H1 (cell line): ENCODE results near the gene CDK5. TPM values are rescaled to one million over a fixed set of nuclear protein-coding genes. Genes with fewer than 3 reads are reported as not detected.

Experiments used
- CTCF ChIA-PET: fragments of 300-600 bp; sonication (Branson Sonifier 250); formaldehyde crosslinking; loops from one replicate; lab custom pipeline; 2021; ENCODE audit not compliant: partially characterized antibody; lab: Charles Lee
- POLR2A ChIA-PET: fragments of 300-600 bp; sonication (Branson Sonifier 250); formaldehyde crosslinking; loops from one replicate; lab custom pipeline; 2021; ENCODE audit warnings: inconsistent platforms; ENCODE audit not compliant: partially characterized antibody; lab: Charles Lee
- DNase-seq, 2 experiments: peaks; one replicate each; pipeline versions ENCODE4 v3.0.0 to v3.0.0-alpha.2; 2010 to 2022; ENCODE audit warnings: low spot score in 2 of 2, low read depth in 1 of 2, mixed read lengths in 1 of 2
- FAIRE-seq: peaks from 2 replicates; lab custom pipeline; 2011; peaks lifted over from hg19 to GRCh38; lab: Jason Lieb, UNC
- H2AFZ ChIP-seq: 2 replicates; pipeline ENCODE4 v1.8.1; 2012; ENCODE audit warnings: low read length, inconsistent platforms
- H2AK5ac ChIP-seq: 2 replicates; pipeline ENCODE4 v1.6.1; 2013; ENCODE audit warnings: low read depth, low read length
- H2BK120ac ChIP-seq: replicated peaks from 2 replicates; pipeline ENCODE3; 2013; ENCODE audit warnings: low read depth, low read length, inconsistent platforms
- H2BK12ac ChIP-seq: 2 replicates; pipeline ENCODE4 v1.6.1; 2013; ENCODE audit warnings: low read depth, low read length
- H2BK15ac ChIP-seq: 2 replicates; pipeline ENCODE4 v1.6.1; 2013; ENCODE audit warnings: low read length
- H2BK20ac ChIP-seq: 2 replicates; pipeline ENCODE4 v1.6.1; 2013; ENCODE audit warnings: low read length
- H2BK5ac ChIP-seq: 2 replicates; pipeline ENCODE4 v1.6.1; 2013; ENCODE audit warnings: low read depth, low read length
- H3K14ac ChIP-seq: 2 replicates; pipeline ENCODE4 v1.6.1; 2013; ENCODE audit warnings: inconsistent platforms; ENCODE audit not compliant: insufficient read length
- H3K18ac ChIP-seq: 2 replicates; pipeline ENCODE4 v1.6.1; 2013; ENCODE audit warnings: low read length; ENCODE audit errors: extremely low read depth
- H3K23ac ChIP-seq: 2 replicates; pipeline ENCODE4 v1.6.1; 2013; ENCODE audit warnings: inconsistent platforms; ENCODE audit not compliant: insufficient read length
- H3K23me2 ChIP-seq: 2 replicates; pipeline ENCODE4 v1.6.1; 2013; ENCODE audit warnings: low read depth, low read length
- H3K27ac ChIP-seq: 2 replicates; pipeline ENCODE4 v1.6.1; 2011; ENCODE audit warnings: low read depth, low read length, inconsistent platforms
- H3K27me3 ChIP-seq, 4 experiments: replicated peaks in 1 of 4; 1 replicate in 1 of 4; 2 replicates in 3 of 4; pipeline versions ENCODE4 v1.6.1 to v1.8.1; 2011 to 2013; ENCODE audit warnings: low read length in 3 of 4, mild to moderate bottlenecking in 3 of 4, inconsistent platforms in 2 of 4, mixed read lengths in 2 of 4, moderate library complexity in 1 of 4; ENCODE audit not compliant: control insufficient read depth in 3 of 4, insufficient read depth in 3 of 4; ENCODE audit errors: extremely low read depth in 1 of 4
- H3K36me3 ChIP-seq, 4 experiments: 2 replicates each; pipeline versions ENCODE4 v1.6.1 to v1.8.1; 2011 to 2013; ENCODE audit warnings: mild to moderate bottlenecking in 4 of 4, low read length in 3 of 4, moderate library complexity in 2 of 4, control low read depth in 1 of 4, inconsistent platforms in 1 of 4; ENCODE audit not compliant: insufficient read depth in 4 of 4, control insufficient read depth in 2 of 4
- H3K4ac ChIP-seq: replicated peaks from 2 replicates; pipeline ENCODE3; 2013; ENCODE audit warnings: low read length, low read depth, mixed read lengths, inconsistent platforms; ENCODE audit not compliant: insufficient read length
- H3K4me1 ChIP-seq, 4 experiments: replicated peaks in 1 of 4; 1 replicate in 1 of 4; 2 replicates in 3 of 4; pipeline versions ENCODE4 v1.6.1 to v1.8.1; 2011 to 2013; ENCODE audit warnings: low read length in 3 of 4, inconsistent platforms in 2 of 4, mixed read lengths in 1 of 4; ENCODE audit not compliant: insufficient read depth in 4 of 4, control insufficient read depth in 3 of 4
- H3K4me2 ChIP-seq, 2 experiments: 2 replicates each; pipeline versions ENCODE4 v1.6.1 to v1.8.1; 2011 to 2013; ENCODE audit warnings: low read depth in 2 of 2, low read length in 2 of 2, control low read depth in 1 of 2, inconsistent platforms in 1 of 2, mild to moderate bottlenecking in 1 of 2; ENCODE audit not compliant: insufficient read depth in 1 of 2
- H3K4me3 ChIP-seq, 4 experiments: fragments of 200-600, 300-600 bp in 1 of 4; sonication (generic), shearing (Covaris generic), sonication (Bioruptor Twin) in 1 of 4; 2 replicates each; pipeline versions ENCODE4 v1.5.1 to v1.8.1; 2011 to 2016; ENCODE audit warnings: low read length in 4 of 4, low read depth in 3 of 4, control low read depth in 2 of 4, inconsistent platforms in 2 of 4, mild to moderate bottlenecking in 2 of 4, mixed read lengths in 1 of 4, moderate library complexity in 1 of 4; ENCODE audit not compliant: insufficient read depth in 2 of 4; ENCODE audit errors: extremely low read depth in 1 of 4
- H3K56ac ChIP-seq: replicated peaks from 2 replicates; pipeline ENCODE3; 2013; ENCODE audit warnings: low read depth, mild to moderate bottlenecking, mixed read lengths, low read length, inconsistent platforms; ENCODE audit not compliant: insufficient read length
- H3K79me1 ChIP-seq: 2 replicates; pipeline ENCODE4 v1.6.1; 2013; ENCODE audit warnings: low read depth, low read length, control low read depth
- H3K79me2 ChIP-seq, 2 experiments: 2 replicates each; pipeline versions ENCODE4 v1.6.1 to v1.8.1; 2012 to 2013; ENCODE audit warnings: low read length in 2 of 2, mild to moderate bottlenecking in 2 of 2, inconsistent platforms in 1 of 2; ENCODE audit not compliant: insufficient read depth in 2 of 2, control insufficient read depth in 1 of 2
- H3K9ac ChIP-seq, 4 experiments: replicated peaks in 1 of 4; 1 replicate in 1 of 4; 2 replicates in 3 of 4; pipeline versions ENCODE4 v1.6.1 to v1.8.1; 2011 to 2013; ENCODE audit warnings: low read depth in 3 of 4, low read length in 3 of 4, control low read depth in 2 of 4, mild to moderate bottlenecking in 2 of 4, moderate library complexity in 2 of 4, inconsistent platforms in 1 of 4; ENCODE audit errors: extremely low read depth in 1 of 4
- H3K9me3 ChIP-seq, 2 experiments: 2 replicates each; pipeline versions ENCODE4 v1.6.1 to v1.8.1; 2012 to 2013; ENCODE audit warnings: mild to moderate bottlenecking in 2 of 2, moderate library complexity in 2 of 2, control low read depth in 1 of 2, inconsistent platforms in 1 of 2, low read depth in 1 of 2, low read length in 1 of 2, mixed read lengths in 1 of 2; ENCODE audit not compliant: insufficient read depth in 2 of 2
- H4K20me1 ChIP-seq, 2 experiments: replicated peaks in 1 of 2; 2 replicates each; pipeline versions ENCODE3 to v1.8.1; 2011 to 2013; ENCODE audit warnings: inconsistent platforms in 2 of 2, low read length in 2 of 2, mild to moderate bottlenecking in 1 of 2; ENCODE audit not compliant: insufficient read depth in 2 of 2, control insufficient read depth in 1 of 2
- H4K5ac ChIP-seq: 2 replicates; pipeline ENCODE4 v1.6.1; 2013; ENCODE audit warnings: low read length, low read depth, mixed read lengths, inconsistent platforms; ENCODE audit not compliant: insufficient read length
- H4K8ac ChIP-seq: 2 replicates; pipeline ENCODE4 v1.8.0; 2013; ENCODE audit warnings: mild to moderate bottlenecking, moderate library complexity, low read length, inconsistent platforms; ENCODE audit not compliant: insufficient read depth; ENCODE audit errors: extremely low read depth
- H4K91ac ChIP-seq: replicated peaks from 2 replicates; pipeline ENCODE3; 2013; ENCODE audit warnings: low read length, mixed read lengths, inconsistent platforms; ENCODE audit not compliant: insufficient read length
- BACH1 ChIP-seq: IDR thresholded peaks from 2 replicates; pipeline ENCODE4 v1.6.1; 2012; ENCODE audit warnings: low read length, improper control_type of control experiment
- BCL11A ChIP-seq, 2 experiments: IDR thresholded peaks; one replicate each; pipeline ENCODE4 v1.6.1; 2011; ENCODE audit warnings: low read depth in 2 of 2, low read length in 2 of 2, mild to moderate bottlenecking in 2 of 2
- E2F6 ChIP-seq: IDR thresholded peaks from 2 replicates; pipeline ENCODE4 v1.6.1; 2012; ENCODE audit warnings: inconsistent platforms
- HDAC2 ChIP-seq, 2 experiments: fragments of 300-600 bp in 1 of 2; sonication (generic) in 1 of 2; IDR thresholded peaks; 2 replicates each; pipeline ENCODE4 v1.6.1; 2011 to 2012; ENCODE audit warnings: low read depth in 2 of 2, low read length in 2 of 2, mild to moderate bottlenecking in 2 of 2, moderate library complexity in 2 of 2, borderline replicate concordance in 1 of 2, inconsistent platforms in 1 of 2
- MAX ChIP-seq: IDR thresholded peaks from 2 replicates; pipeline ENCODE4 v1.6.1; 2012; ENCODE audit warnings: inconsistent platforms
- NRF1 ChIP-seq: IDR thresholded peaks from 2 replicates; pipeline ENCODE4 v1.6.1; 2011; ENCODE audit warnings: mild to moderate bottlenecking, low read depth, low read length, improper control_type of control experiment
- RBBP5 ChIP-seq: IDR thresholded peaks from 2 replicates; pipeline ENCODE4 v1.7.1; 2012; ENCODE audit warnings: low read depth, mild to moderate bottlenecking, inconsistent platforms, low read length, moderate library complexity, borderline replicate concordance
- RNF2 ChIP-seq: fragments of 200-900, 300-1000 bp; sonication (generic); IDR thresholded peaks from 2 replicates; pipeline ENCODE4 v1.7.1; 2016; ENCODE audit warnings: borderline replicate concordance, low read depth, mild to moderate bottlenecking, antibody characterized with exemption, low read length; ENCODE audit not compliant: poor library complexity, severe bottlenecking; ENCODE audit errors: missing control alignments
- SIN3A ChIP-seq, 2 experiments: IDR thresholded peaks in 1 of 2; conservative IDR thresholded peaks in 1 of 2; 2 replicates each; pipeline ENCODE4 v1.6.1; 2011 to 2012; ENCODE audit warnings: low read length in 2 of 2, improper control_type of control experiment in 1 of 2, low read depth in 1 of 2, mild to moderate bottlenecking in 1 of 2
- SIX5 ChIP-seq: IDR thresholded peaks from 2 replicates; pipeline ENCODE4 v1.6.1; 2011; ENCODE audit warnings: mild to moderate bottlenecking, low read depth, low read length
- SP4 ChIP-seq: IDR thresholded peaks from 2 replicates; pipeline ENCODE4 v1.6.1; 2012; ENCODE audit warnings: low read length, inconsistent platforms
- WGBS, 2 experiments: shearing (Covaris generic) in 1 of 2; methylation state at CpG; one replicate each; pipeline versions ENCODE4 v1.1.6 to v1.1.7; 2013 to 2015; ENCODE audit warnings: low lambda C conversion rate in 2 of 2, mixed read lengths in 2 of 2, inconsistent platforms in 1 of 2, low coverage in 1 of 2, missing lambda C conversion rate in 1 of 2; ENCODE audit not compliant: insufficient replicate concordance in 2 of 2, insufficient coverage in 1 of 2, insufficient read length in 1 of 2; ENCODE audit errors: extremely low coverage in 1 of 2, missing lambda C conversion rate in 1 of 2; 5-methylcytosine and 5-hydroxymethylcytosine counted together
- polyA plus RNA-seq, 7 experiments: library from polyadenylated mRNA; depleted of rRNA in 3 of 7; stranded (reverse) in 5 of 7; unstranded in 2 of 7; fragments of >200 nt in 5 of 7; fragments of 200-250 nt in 2 of 7; gene quantifications; 1 replicate in 5 of 7; 2 replicates in 1 of 7; 4 replicates in 1 of 7; pipeline versions ENCODE4 v1.2.1 to v1.2.3, GENCODE V29; 2011 to 2013; ENCODE audit warnings: missing spikeins in 2 of 7, mixed read lengths in 2 of 7
- total RNA-seq: library from RNA; stranded (reverse); fragmentation: NEBNext Ultra II Directional; extraction: Animal tissue kit (Norgen Biotek cat#: 25700); gene quantifications from 2 replicates; pipeline ENCODE4 v1.2.1, GENCODE V29; 2021

CDK5 gene
- total and polyA plus RNA-seq, 2 of the 8 experiments (the other 6 are each of a cell fraction or from before 2014, with no cell fraction given): 22.8 to 37.2 TPM

- Histone ChIP-seq H3K27me3 (peaks cover 0 to 28% (median 14%) of the 10 kb centered on the region in 4 experiments; a peak in 6 of 7 replicates), H3K79me2 (peaks cover 0 to 40% of the 10 kb centered on the region in 2 experiments; a peak in 2 of 4 replicates), H3K14ac (no peak overlapping the region), H2AFZ (no peak overlapping the region), H4K8ac (peak overlapping the region; percentile 47), H3K27ac (no peak overlapping the region), H3K9ac (peak overlapping the region; percentile 35 to 67 (median 53); a peak in 5 of 7 replicates), H2BK12ac (no peak overlapping the region), H4K91ac (peak overlapping the region; percentile 71), H3K18ac (peak overlapping the region; percentile 15), H3K56ac (no peak overlapping the region), H3K4ac (peak overlapping the region; percentile 62), H3K4me1 (peaks cover 6 to 45% (median 29%) of the 10 kb centered on the region in 4 experiments), H3K4me2 (peak overlapping the region; percentile 73 to 83), H3K23me2 (peaks cover 25% of the 10 kb centered on the region), H2BK5ac (no peak overlapping the region), H2BK15ac (no peak overlapping the region), H3K4me3 (peak overlapping the region; percentile 58 to 75 (median 66)), H3K23ac (no peak overlapping the region), H3K79me1 (peaks cover 5% of the 10 kb centered on the region), H4K20me1 (peaks cover 27 to 37% of the 10 kb centered on the region in 2 experiments), H2BK20ac (no peak overlapping the region), H4K5ac (no peak overlapping the region), H2AK5ac (no peak overlapping the region), H3K36me3 (no peaks in the 10 kb centered on the region), H3K9me3 (no peaks in the 10 kb centered on the region), H2BK120ac (no peak overlapping the region)
- WGBS, 2 experiments: 3% methylated on average over 18 of the region's 56 CpGs; no CpG with 5 or more reads in 1 of the 2 experiments
- ChIA-PET POLR2A (interaction anchor here (1.2 to 4.9 kb wide), 2 partner anchors 9 to 29 kb away, joined by 3 to 33 read pairs; partner anchors contain the start of gene CDK5), CTCF (interaction anchor here (1.0 to 15.1 kb wide), 5 partner anchors 10 to 158 kb away, joined by 3 to 448 read pairs (median 17); no protein-coding TSS in a partner anchor)
- DNase-seq: peak in 1 of 2 experiments; percentile 74
- FAIRE-seq: no peak
- TF ChIP-seq NRF1 (no peak), HDAC2 (IDR thresholded peaks at IDR 0.05; ENCODE audit: borderline replicate concordance in 1 of 2, low read depth in 2 of 2, low read length in 2 of 2) (no peak), E2F6 (peak; percentile 61; the same call in 1 of the 2 replicates), MAX (peak; percentile 81), SIX5 (no peak), SP4 (no peak), BACH1 (no peak), RNF2 (peak; percentile 50), RBBP5 (no peak; the same call in 1 of the 2 replicates), SIN3A (conservative IDR thresholded peaks at IDR 0.05 in 1 of 2, IDR thresholded peaks at IDR 0.05 in 1 of 2; ENCODE audit: low read depth in 1 of 2, low read length in 2 of 2) (0 out of 4 replicates have a peak, but pooled peaks of 1 of the 2 experiments have one; percentile 20), BCL11A (IDR thresholded peaks at IDR 0.05; ENCODE audit: low read depth in 2 of 2, low read length in 2 of 2) (no peak)
Measured at GRCh38 chr7:151086802-151087244, 29.1 kb upstream of the CDK5 start.
